Gastrocnemius medialis (tissue), 4 donors: ENCODE data around the gene C1QTNF6.

ENCODE experiments used
- POLR2A ChIP-seq, 2 donors: fragments of 450-650 bp; IDR thresholded peaks; one replicate each; pipeline ENCODE4 v1.6.1; 2017; ENCODE audit warnings: antibody characterized with exemption in 2 of 2, mild to moderate bottlenecking in 2 of 2, moderate library complexity in 2 of 2
- TF ChIP-seq, protein P1 (sequence below), 5 experiments: fragments of 450-650 bp in 3 of 5; fragments of 200-600 bp in 2 of 5; sonication (generic) in 2 of 5; IDR thresholded peaks in 4 of 5; conservative IDR thresholded peaks in 1 of 5; 1 replicate in 4 of 5; 2 replicates in 1 of 5; pipeline ENCODE4 v1.5.1; 2016 to 2019; ENCODE audit warnings: antibody characterized with exemption in 5 of 5, mild to moderate bottlenecking in 3 of 5, moderate library complexity in 3 of 5

DNA sequence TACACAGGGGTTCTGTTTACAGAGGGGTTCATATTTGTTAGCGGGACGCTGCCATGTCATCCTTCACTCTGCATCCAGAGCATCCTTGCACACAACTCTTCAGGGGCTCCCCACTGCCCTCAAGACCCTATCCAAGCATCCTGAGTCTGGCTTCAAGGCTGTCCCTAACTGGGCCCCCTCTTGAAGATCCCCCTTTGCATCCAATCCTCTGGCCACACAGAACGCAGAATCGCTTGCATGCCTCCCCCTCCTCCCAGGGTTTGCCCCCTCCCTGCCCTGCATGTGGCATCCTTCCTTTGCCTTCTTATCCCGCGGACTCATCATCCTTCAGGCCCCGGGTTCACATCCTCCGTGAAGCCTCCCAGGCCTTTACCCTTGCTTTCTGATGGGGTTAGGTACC is 18.6 kb downstream of the C1QTNF6 start:
- TF ChIP-seq, protein P1, sequence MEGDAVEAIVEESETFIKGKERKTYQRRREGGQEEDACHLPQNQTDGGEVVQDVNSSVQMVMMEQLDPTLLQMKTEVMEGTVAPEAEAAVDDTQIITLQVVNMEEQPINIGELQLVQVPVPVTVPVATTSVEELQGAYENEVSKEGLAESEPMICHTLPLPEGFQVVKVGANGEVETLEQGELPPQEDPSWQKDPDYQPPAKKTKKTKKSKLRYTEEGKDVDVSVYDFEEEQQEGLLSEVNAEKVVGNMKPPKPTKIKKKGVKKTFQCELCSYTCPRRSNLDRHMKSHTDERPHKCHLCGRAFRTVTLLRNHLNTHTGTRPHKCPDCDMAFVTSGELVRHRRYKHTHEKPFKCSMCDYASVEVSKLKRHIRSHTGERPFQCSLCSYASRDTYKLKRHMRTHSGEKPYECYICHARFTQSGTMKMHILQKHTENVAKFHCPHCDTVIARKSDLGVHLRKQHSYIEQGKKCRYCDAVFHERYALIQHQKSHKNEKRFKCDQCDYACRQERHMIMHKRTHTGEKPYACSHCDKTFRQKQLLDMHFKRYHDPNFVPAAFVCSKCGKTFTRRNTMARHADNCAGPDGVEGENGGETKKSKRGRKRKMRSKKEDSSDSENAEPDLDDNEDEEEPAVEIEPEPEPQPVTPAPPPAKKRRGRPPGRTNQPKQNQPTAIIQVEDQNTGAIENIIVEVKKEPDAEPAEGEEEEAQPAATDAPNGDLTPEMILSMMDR (IDR thresholded peaks at IDR 0.05 in 4 of 5, conservative IDR thresholded peaks at IDR 0.05 in 1 of 5) = no peak
- TF ChIP-seq POLR2A (IDR thresholded peaks at IDR 0.05) = no peak
